ENCODE measurements around the gene RPS6KL1.

Gene RPS6KL1

GRCh38 chr14:74859757-74860552, 63.1 kb downstream of the RPS6KL1 start:
- no peak overlapping the region for H3K4me2 ChIP-seq (ENCODE audit: low read length)
- H3K9ac ChIP-seq: no peak overlapping the region
- no peak overlapping the region for H3K27ac ChIP-seq
- H3K36me3 ChIP-seq (ENCODE audit: control insufficient read depth, insufficient read depth, low read length): no peaks in the 10 kb centered on the region
- TF ChIP-seq, protein P1, sequence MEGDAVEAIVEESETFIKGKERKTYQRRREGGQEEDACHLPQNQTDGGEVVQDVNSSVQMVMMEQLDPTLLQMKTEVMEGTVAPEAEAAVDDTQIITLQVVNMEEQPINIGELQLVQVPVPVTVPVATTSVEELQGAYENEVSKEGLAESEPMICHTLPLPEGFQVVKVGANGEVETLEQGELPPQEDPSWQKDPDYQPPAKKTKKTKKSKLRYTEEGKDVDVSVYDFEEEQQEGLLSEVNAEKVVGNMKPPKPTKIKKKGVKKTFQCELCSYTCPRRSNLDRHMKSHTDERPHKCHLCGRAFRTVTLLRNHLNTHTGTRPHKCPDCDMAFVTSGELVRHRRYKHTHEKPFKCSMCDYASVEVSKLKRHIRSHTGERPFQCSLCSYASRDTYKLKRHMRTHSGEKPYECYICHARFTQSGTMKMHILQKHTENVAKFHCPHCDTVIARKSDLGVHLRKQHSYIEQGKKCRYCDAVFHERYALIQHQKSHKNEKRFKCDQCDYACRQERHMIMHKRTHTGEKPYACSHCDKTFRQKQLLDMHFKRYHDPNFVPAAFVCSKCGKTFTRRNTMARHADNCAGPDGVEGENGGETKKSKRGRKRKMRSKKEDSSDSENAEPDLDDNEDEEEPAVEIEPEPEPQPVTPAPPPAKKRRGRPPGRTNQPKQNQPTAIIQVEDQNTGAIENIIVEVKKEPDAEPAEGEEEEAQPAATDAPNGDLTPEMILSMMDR (IDR thresholded peaks at IDR 0.05): no peak
- H3K79me2 ChIP-seq: peaks cover 2% of the 10 kb centered on the region
- H3K4me1 ChIP-seq: no peaks in the 10 kb centered on the region
- no peaks in the 10 kb centered on the region for H3K9me3 ChIP-seq (ENCODE audit: control insufficient read depth, low read length)
- H3K27me3 ChIP-seq (ENCODE audit: control insufficient read depth, insufficient read depth, low read length): no peaks in the 10 kb centered on the region
- H2AFZ ChIP-seq: no peak overlapping the region
- no peak overlapping the region for H3K4me3 ChIP-seq (ENCODE audit: low read depth, low read length)

DNA sequence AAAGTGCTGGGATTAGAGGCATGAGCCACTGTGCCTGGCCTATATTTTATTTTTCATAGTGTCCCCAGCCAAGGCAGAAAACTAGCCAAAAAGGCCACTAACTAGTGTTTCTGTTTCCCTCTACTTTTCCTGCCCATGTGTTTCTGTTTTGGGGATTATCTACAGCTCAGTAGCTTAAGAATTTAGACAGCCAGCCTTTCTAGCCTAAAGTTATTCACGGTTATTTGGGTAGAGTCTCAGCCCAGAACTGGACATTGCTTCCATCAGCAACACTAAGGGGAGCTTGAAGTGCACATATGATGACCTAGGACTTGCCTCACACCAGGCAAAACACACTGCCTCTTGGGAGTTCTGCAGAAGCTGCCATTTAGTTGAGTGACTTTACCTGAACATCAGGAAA, 65.0 kb downstream of the RPS6KL1 start:
- Histone ChIP-seq H3K27ac (no peak overlapping the region), H2AFZ (no peak overlapping the region), H3K4me2 (ENCODE audit: low read length) (no peak overlapping the region), H3K79me2 (peaks cover 2% of the 10 kb centered on the region), H3K4me3 (ENCODE audit: low read depth, low read length) (no peak overlapping the region), H3K36me3 (ENCODE audit: control insufficient read depth, insufficient read depth, low read length) (no peaks in the 10 kb centered on the region), H3K4me1 (no peaks in the 10 kb centered on the region), H3K9me3 (ENCODE audit: control insufficient read depth, low read length) (no peaks in the 10 kb centered on the region), H3K9ac (no peak overlapping the region), H3K27me3 (ENCODE audit: control insufficient read depth, insufficient read depth, low read length) (no peaks in the 10 kb centered on the region)
- TF ChIP-seq, protein P1 (IDR thresholded peaks at IDR 0.05): no peak

DNA sequence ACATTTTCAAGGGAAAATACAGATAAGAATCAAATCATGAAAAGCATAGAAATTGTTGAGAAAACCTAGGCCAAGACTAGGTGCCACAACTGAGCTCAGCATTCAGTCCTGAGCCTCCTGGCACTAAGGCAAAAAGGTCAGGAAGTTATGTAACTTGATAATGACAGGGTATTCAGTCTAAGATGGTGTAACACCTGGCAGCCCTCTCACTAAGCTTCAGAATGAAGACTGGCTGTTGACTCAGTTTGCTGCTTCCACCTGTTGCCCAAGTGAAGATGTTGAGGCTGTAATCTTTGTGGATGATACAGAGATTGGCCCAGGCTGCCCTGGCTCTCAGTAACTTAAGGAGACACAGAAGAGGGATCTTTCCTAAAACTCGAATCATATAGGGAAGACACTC, 66.7 kb downstream of the RPS6KL1 start:
- TF ChIP-seq, protein P1 (IDR thresholded peaks at IDR 0.05): no peak
- Histone ChIP-seq H3K36me3 (ENCODE audit: control insufficient read depth, insufficient read depth, low read length) (no peaks in the 10 kb centered on the region), H3K27me3 (ENCODE audit: control insufficient read depth, insufficient read depth, low read length) (no peaks in the 10 kb centered on the region), H3K4me2 (ENCODE audit: low read length) (no peak overlapping the region), H3K4me3 (ENCODE audit: low read depth, low read length) (no peak overlapping the region), H3K27ac (no peak overlapping the region), H3K9ac (no peak overlapping the region), H2AFZ (no peak overlapping the region), H3K9me3 (ENCODE audit: control insufficient read depth, low read length) (no peaks in the 10 kb centered on the region), H3K4me1 (no peaks in the 10 kb centered on the region), H3K79me2 (peaks cover 2% of the 10 kb centered on the region)

DNA sequence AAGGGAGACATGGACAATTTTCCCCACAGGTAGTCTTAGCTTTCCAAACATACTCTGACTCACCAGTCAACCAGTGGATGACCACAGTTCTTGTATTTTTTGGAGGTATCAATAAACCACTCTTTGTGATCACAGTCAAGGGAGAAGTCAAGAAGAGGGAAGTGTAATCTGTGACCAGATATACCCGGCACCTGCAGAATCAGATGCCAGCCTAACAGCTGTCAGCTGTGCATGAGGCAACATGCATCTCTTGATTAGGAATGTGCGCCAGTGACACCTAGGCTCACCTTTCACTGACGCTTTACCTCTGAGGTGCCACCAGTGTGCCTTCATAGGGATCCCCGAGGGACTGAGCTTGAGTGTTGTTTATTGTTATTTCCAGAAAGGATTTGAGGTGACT, 67.1 kb downstream of the RPS6KL1 start:
- no peak overlapping the region for H3K27ac ChIP-seq
- H3K27me3 ChIP-seq (ENCODE audit: control insufficient read depth, insufficient read depth, low read length): no peaks in the 10 kb centered on the region
- no peak overlapping the region for H2AFZ ChIP-seq
- no peak overlapping the region for H3K4me2 ChIP-seq (ENCODE audit: low read length)
- H3K36me3 ChIP-seq (ENCODE audit: control insufficient read depth, insufficient read depth, low read length): no peaks in the 10 kb centered on the region
- H3K79me2 ChIP-seq: peaks cover 2% of the 10 kb centered on the region
- no peaks in the 10 kb centered on the region for H3K4me1 ChIP-seq
- TF ChIP-seq, protein P1 (IDR thresholded peaks at IDR 0.05): no peak
- H3K4me3 ChIP-seq (ENCODE audit: low read depth, low read length): no peak overlapping the region
- no peak overlapping the region for H3K9ac ChIP-seq
- no peaks in the 10 kb centered on the region for H3K9me3 ChIP-seq (ENCODE audit: control insufficient read depth, low read length)

GRCh38 chr14:74855021-74855420, 68.0 kb downstream of the RPS6KL1 start:
- H3K4me1 ChIP-seq: no peaks in the 10 kb centered on the region
- no peaks in the 10 kb centered on the region for H3K36me3 ChIP-seq (ENCODE audit: control insufficient read depth, insufficient read depth, low read length)
- no peak overlapping the region for H3K4me2 ChIP-seq (ENCODE audit: low read length)
- no peak overlapping the region for H3K9ac ChIP-seq
- H3K9me3 ChIP-seq (ENCODE audit: control insufficient read depth, low read length): no peaks in the 10 kb centered on the region
- H2AFZ ChIP-seq: no peak overlapping the region
- no peak overlapping the region for H3K27ac ChIP-seq
- no peaks in the 10 kb centered on the region for H3K79me2 ChIP-seq
- no peak overlapping the region for H3K4me3 ChIP-seq (ENCODE audit: low read depth, low read length)
- no peaks in the 10 kb centered on the region for H3K27me3 ChIP-seq (ENCODE audit: control insufficient read depth, insufficient read depth, low read length)
- TF ChIP-seq, protein P1 (IDR thresholded peaks at IDR 0.05): no peak
